Activated T-cell treated with anti-CD3 and anti-CD28 coated beads, Interleukin-2, amount 50 U/mL, for 4 hours (primary cell): ENCODE results near the gene CLDN9. TPM values are rescaled to one million over a fixed set of nuclear protein-coding genes. Genes with fewer than 3 reads are reported as not detected.

Experiments
- ATAC-seq, 2 donors: fragments of 200-7000 bp; cut with Tn5 transposase; one replicate each; pipeline ENCODE4 v1.10.0; 2021
- DNase-seq: peaks from one replicate; pipeline ENCODE4 v3.0.0-alpha.2; 2020
- H3K27me3 Mint-ChIP-seq: one replicate; pipeline ENCODE4 v1.8.0; 2021; ENCODE audit warnings: low read depth, mixed read lengths
- H3K36me3 Mint-ChIP-seq: one replicate; pipeline ENCODE4 v1.8.0; 2022; ENCODE audit warnings: mixed read lengths; ENCODE audit not compliant: insufficient read depth
- H3K4me1 Mint-ChIP-seq: one replicate; pipeline ENCODE4 v1.8.0; 2021; ENCODE audit warnings: low read depth, mixed read lengths
- H3K4me3 Mint-ChIP-seq: one replicate; pipeline ENCODE4 v1.8.0; 2021; ENCODE audit warnings: mild to moderate bottlenecking, moderate library complexity, mixed read lengths
- H3K9me3 Mint-ChIP-seq: one replicate; pipeline ENCODE4 v1.8.0; 2021; ENCODE audit warnings: mixed read lengths
- total RNA-seq, 3 donors: library from RNA; stranded (reverse); gene quantifications; one replicate each; pipeline ENCODE4 v1.2.1, GENCODE V29; 2021

Gene CLDN9
- total RNA-seq, 3 donors from 2014 or later, result not detected

DNA sequence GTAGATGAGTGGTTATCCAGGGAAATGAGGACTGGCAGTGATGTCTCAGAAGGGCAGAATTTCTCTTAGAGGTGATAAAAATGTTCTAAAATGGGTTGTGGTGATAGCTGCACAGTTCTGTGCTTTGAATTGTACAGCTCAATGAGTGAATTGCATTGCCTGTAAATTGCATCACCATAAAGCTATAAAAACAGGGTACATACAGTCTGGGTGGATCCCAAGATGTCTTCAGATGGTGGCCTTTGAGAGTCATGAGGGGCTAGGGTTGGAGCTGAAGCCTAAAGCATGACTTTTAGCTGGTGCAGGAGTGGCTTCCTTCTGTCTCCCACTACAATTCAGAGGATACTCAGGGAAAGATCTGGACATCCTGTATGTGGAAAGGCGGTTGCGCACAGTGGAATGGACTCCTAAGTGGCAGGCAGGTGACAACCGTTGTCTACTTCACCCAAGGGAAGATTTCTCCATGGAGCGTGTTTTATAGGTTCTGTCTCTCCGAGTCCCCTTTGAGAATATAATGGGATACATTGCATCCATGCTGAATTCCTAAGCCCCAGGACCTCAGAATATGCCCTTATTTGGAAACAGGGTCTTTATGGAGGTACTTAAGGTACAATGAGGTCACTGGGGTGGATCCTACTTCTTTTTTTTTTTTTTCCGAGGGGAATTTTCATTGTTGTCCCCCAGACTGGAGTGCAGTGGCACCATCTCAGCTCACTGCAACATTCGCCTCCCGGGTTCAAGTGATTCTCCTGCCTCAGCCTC lies 51.1 kb downstream of the CLDN9 start:
- Mint-ChIP-seq H3K4me1 (peaks cover 62% of the 10 kb centered on the region), H3K4me3 (peak overlapping the region; percentile 99), H3K36me3 (peaks cover 13% of the 10 kb centered on the region)

More for the DNA sequence above, 51.1 kb downstream of the CLDN9 start:
- no peak for ATAC-seq
- no peaks in the 10 kb centered on the region for H3K27me3 Mint-ChIP-seq
- DNase-seq, result no peak
- no peaks in the 10 kb centered on the region for H3K9me3 Mint-ChIP-seq

Other genes with a start within 250 kb of the CLDN9 start
- 100 to 1,000 TPM; 223 to 320 (median 298) TPM for gene ELOB, start 235.6 kb upstream of the CLDN9 start, total RNA-seq
- gene PRSS33, start 225.4 kb upstream of the CLDN9 start, total RNA-seq, result under 1 TPM in 2 of 3 donors, not detected in 1; 0.13 to 0.32 TPM
- gene PRSS41, start 214.5 kb upstream of the CLDN9 start, total RNA-seq, result not detected
- 10 to 100 TPM in 2 of 3 donors, 1 to 10 TPM in 1; 8.9 to 16.1 (median 13.2) TPM for gene PRSS21, start 195.7 kb upstream of the CLDN9 start, total RNA-seq
- under 1 TPM in 1 of 3 donors, not detected in 2; 0.33 TPM for gene ZG16B, start 182.6 kb upstream of the CLDN9 start, total RNA-seq
- under 1 TPM in 1 of 3 donors, not detected in 2; 0.37 TPM for gene PRSS22, start 154.8 kb upstream of the CLDN9 start, total RNA-seq
- 10 to 100 TPM; 25.7 to 28.7 (median 28.5) TPM for gene FLYWCH2, start 129.7 kb upstream of the CLDN9 start, total RNA-seq
- gene FLYWCH1, start 101.0 kb upstream of the CLDN9 start, total RNA-seq, result 10 to 100 TPM; 39.8 to 47.9 (median 46.8) TPM
- under 1 TPM in 2 of 3 donors, not detected in 1; 0.11 TPM for gene KREMEN2, start 48.6 kb upstream of the CLDN9 start, total RNA-seq
- 10 to 100 TPM; 17.4 to 24.9 (median 22.6) TPM for gene PAQR4, start 43.6 kb upstream of the CLDN9 start, total RNA-seq
- gene PKMYT1, start 32.5 kb upstream of the CLDN9 start, total RNA-seq, result 10 to 100 TPM; 53.1 to 79.1 (median 66.0) TPM
- gene CLDN6, start 5.3 kb downstream of the CLDN9 start, total RNA-seq, result under 1 TPM; 0.18 to 0.30 (median 0.22) TPM
- gene TNFRSF12A, start 7.4 kb downstream of the CLDN9 start, total RNA-seq, result 1 to 10 TPM; 4.2 to 6.9 (median 5.1) TPM
- gene HCFC1R1, start 11.0 kb downstream of the CLDN9 start, total RNA-seq, result 10 to 100 TPM; 32.7 to 36.9 (median 33.9) TPM
- 10 to 100 TPM; 70.4 to 86.3 (median 71.7) TPM for gene THOC6, start 11.1 kb downstream of the CLDN9 start, total RNA-seq
- gene BICDL2, start 24.0 kb downstream of the CLDN9 start, total RNA-seq, result under 1 TPM in 1 of 3 donors, not detected in 2; 0.05 TPM
- under 1 TPM; 0.46 to 0.84 (median 0.66) TPM for gene MMP25, start 33.6 kb downstream of the CLDN9 start, total RNA-seq
- gene IL32, start 52.7 kb downstream of the CLDN9 start, total RNA-seq, result 100 to 1,000 TPM; 585 to 715 (median 696) TPM
- under 1 TPM in 2 of 3 donors, not detected in 1; 0.11 TPM for gene ZSCAN10, start 86.4 kb downstream of the CLDN9 start, total RNA-seq
- gene ZNF205, start 99.7 kb downstream of the CLDN9 start, total RNA-seq, result under 1 TPM in 2 of 3 donors, not detected in 1; 0.18 to 0.57 TPM
- gene ZNF213, start 122.1 kb downstream of the CLDN9 start, total RNA-seq, result 10 to 100 TPM in 1 of 3 donors, 1 to 10 TPM in 2; 9.8 to 12.0 (median 9.9) TPM
- not detected for gene OR1F1, start 175.3 kb downstream of the CLDN9 start, total RNA-seq
- gene ZNF200, start 222.2 kb downstream of the CLDN9 start, total RNA-seq, result 1 to 10 TPM; 9.0 to 9.7 (median 9.6) TPM
- gene MEFV, start 243.7 kb downstream of the CLDN9 start, total RNA-seq, result under 1 TPM in 1 of 3 donors, not detected in 2; 0.14 TPM